HG03378 (cell line): Measurements from ENCODE around the gene MAP3K10.
"Not testable (repeated sequence)": the region's sequence is repeated elsewhere in the genome, so short reads cannot be mapped to it uniquely, and the experiment has no call there.

Source experiments
- ATAC-seq: cut with Tn5 transposase; IDR thresholded peaks from one replicate; pipeline ENCODE4 v1.9.1; 2021; ENCODE audit warnings: mild to moderate bottlenecking, moderate library complexity; ENCODE audit not compliant: unreplicated experiment

MAP3K10 gene

GRCh38 chr19:40190891-40191835, at the start of gene MAP3K10:
Gene MAP3K10 (plus strand): TSS chr19:40191426. CDS start chr19:40192032, 606 bp downstream.
- ATAC-seq: peak; percentile 43

GRCh38 chr19:40141551-40141950, 49.7 kb upstream of the MAP3K10 start:
- ATAC-seq: no peak

- peak; percentile 47 for ATAC-seq
These were observed 47.6 kb upstream of the MAP3K10 start for GRCh38 chr19:40143612-40144011.

DNA sequence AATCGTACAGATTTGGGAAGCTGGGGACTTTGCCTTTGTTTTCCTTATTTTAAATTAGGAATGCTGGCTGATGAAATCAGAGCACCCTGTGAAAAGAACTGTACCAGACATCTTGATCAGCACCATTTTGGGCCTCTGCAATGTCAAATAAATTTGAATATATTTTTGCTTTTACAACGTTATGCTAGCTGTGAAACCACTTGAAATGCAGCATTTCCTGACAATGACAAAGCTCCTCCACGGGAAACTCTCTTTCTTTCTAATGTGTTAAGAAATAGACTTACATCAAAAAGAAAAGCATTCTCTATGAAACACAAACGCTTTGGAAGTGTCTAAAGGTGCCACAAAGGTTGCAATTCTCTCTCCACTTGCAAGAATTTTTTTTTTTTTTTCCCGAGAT, 47.1 kb upstream of the MAP3K10 start:
- ATAC-seq: no peak

- ATAC-seq: no peak
These were observed 46.1 kb upstream of the MAP3K10 start for GRCh38 chr19:40144947-40145748.

DNA sequence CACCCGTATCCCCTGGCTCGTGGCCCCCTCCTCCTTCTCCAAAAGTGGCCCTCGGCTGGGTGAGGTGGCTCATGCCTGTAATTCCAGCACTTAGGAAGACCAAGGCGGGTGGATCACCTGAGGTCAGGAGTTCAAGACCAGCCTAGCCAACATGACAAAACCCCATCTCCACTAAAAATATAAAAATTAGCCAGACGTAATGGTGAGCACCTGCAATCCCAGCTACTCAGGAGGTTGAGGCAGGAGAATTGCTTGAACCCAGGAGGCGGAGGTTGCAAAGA, 45.5 kb upstream of the MAP3K10 start:
- ATAC-seq: not testable (repeated sequence)

- no peak for ATAC-seq
These were observed 43.9 kb upstream of the MAP3K10 start for GRCh38 chr19:40147338-40147692.

GRCh38 chr19:40147693-40148347, 43.4 kb upstream of the MAP3K10 start:
- no peak for ATAC-seq

DNA sequence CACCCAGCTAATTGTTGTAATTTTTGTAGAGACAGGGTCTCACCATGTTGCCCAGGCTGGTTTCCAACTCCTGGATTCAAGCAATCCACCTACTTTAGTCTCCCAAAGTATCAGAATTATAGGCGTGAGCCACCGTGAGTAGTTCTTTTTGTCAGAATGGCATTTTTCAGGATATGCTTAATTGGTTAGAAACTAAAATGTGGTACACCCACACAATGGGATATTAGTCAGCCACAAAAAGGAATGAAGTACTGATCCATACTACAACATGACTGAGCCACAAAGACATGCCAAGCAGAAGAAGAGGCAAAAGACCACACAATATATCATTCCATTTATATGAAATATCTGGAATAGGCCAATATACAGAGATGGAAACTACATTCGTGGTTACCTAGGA, 41.7 kb upstream of the MAP3K10 start:
- no peak for ATAC-seq

DNA sequence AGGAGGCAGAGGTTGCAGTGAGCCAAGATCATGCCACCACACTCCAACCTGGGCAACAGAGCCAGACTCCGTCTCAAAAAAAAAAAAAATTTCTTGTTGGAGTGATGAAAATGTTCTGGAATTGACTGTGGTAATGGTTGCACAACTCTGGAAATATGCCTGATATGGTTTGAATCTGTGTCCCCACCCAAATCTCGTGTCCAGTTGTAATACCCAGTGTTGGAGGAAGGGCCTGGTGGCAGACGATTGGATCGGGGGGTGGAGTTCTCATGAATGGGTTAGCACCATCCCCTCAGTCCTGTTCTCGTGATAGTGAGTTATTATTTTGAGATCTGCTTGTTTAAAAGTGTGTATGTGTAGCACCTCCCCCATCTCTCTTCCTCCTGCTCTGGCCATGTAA, 41.1 kb upstream of the MAP3K10 start:
- no peak for ATAC-seq

DNA sequence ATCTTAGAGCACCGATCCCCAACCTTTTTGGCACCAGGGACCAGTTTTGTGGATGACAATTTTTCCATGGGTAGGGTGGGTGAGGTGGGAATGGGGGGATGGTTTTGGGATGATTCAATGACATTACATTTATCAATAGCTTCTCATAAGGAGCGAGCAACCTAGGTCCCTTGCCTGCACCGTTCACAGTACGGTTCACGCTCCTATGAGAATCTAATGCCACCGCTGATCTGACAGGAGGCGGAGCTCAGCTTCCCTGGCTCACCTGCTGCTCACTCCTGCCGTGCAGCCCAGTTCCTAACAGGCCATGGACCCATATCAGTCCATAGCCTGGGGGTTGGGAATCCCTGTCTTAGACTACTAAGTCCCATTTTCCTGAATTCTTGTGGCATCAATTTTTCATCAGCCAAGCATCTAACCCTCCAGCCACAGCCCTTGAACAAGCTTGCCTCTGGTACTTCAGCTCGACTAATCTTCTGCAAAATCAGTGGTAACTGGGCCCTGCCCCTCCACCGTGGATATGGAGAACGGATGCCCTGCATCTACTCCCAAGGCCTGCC, 37.0 kb upstream of the MAP3K10 start:
- ATAC-seq: no peak

DNA sequence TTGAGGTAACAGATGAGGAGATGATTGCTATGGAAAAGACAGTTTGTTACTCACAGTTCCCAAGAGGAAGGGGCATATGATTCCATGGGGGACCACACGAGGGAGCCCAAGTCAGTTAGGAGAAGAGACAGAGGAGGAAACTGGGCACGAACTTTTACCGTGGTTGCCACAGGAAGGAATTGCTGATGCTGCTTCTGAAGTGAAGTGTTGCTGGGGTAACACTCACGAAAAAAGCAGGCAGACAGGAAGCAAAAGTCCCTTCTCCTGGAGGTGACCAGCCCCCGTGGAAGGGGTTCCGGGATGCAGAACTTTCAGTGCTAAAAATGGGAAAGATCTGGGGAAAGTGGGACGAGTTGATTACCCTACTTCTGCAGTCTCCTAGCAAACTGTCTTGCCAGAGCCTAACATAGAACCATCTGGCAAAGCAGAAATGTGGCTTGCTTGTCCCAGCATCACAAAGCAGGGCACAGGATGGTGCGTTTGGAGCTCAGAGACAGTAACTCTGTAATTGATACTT, 35.4 kb upstream of the MAP3K10 start:
- ATAC-seq: no peak

DNA sequence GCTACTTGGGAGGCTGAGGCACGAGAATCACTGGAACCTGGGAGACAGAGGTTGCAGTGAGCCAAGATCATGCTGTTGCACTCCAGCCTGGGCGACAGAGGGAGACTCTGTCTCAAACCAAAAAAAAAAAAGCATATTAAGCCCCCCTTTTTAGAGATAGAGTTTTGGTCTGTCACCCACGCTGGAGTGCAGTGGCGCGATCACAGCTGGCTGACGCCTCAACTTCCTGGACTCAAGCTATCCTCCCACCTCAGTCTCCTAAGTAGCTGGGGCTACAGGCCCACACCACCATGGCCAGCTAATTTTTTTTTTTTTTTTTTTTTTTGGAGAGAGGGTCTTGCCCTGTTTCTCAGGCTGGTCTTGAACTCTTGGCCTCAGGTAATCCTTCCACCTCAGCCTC, 34.2 kb upstream of the MAP3K10 start:
- no peak for ATAC-seq

GRCh38 chr19:40159744-40160143, 31.5 kb upstream of the MAP3K10 start:
- no peak for ATAC-seq

DNA sequence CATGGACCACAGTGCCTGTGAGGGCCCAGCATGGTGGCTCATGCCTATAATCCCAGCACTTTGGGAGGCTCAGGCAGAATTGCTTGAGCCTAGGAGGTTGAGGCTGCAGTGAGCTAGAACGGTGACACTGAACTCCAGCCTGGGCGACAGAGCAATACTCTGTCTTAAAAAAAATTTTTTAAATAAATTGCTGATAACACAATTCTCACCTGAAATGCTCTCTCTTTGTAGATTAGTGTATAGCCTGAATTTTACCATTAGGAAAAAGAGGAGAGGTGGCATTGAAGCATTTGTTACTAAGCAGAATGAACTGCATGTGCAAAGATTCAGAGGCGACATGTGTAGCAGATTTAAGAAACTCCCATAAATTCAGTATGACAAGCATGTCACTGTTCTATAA, 29.1 kb upstream of the MAP3K10 start:
- no peak for ATAC-seq

GRCh38 chr19:40163541-40164129, 27.6 kb upstream of the MAP3K10 start:
- no peak for ATAC-seq

GRCh38 chr19:40165362-40165937, 25.8 kb upstream of the MAP3K10 start:
- ATAC-seq: no peak

GRCh38 chr19:40169482-40170302, 21.5 kb upstream of the MAP3K10 start:
- not testable (repeated sequence) for ATAC-seq

- not testable (repeated sequence) for ATAC-seq
These were observed 20.8 kb upstream of the MAP3K10 start for GRCh38 chr19:40170303-40170989.
